Suprapubic skin (tissue), 4 donors: ENCODE measurements around the gene RERE. TPM values are rescaled to one million over a fixed set of nuclear protein-coding genes. Genes with fewer than 3 reads are reported as not detected.

Experiments used
- DNase-seq, 2 donors: peaks; one replicate each; pipeline ENCODE4 v3.0.0-alpha.2; 2019; ENCODE audit warnings: low spot score in 2 of 2
- H3K27ac ChIP-seq: fragments of 200-600 bp; sonication (generic); one replicate; pipeline ENCODE4 v1.5.1; 2019
- H3K27me3 ChIP-seq: fragments of 200-600 bp; sonication (generic); one replicate; pipeline ENCODE4 v1.5.1; 2019
- H3K36me3 ChIP-seq: fragments of 200-600 bp; sonication (generic); one replicate; pipeline ENCODE4 v1.5.1; 2019
- H3K4me1 ChIP-seq: fragments of 200-600 bp; sonication (generic); one replicate; pipeline ENCODE4 v1.5.1; 2019
- H3K4me3 ChIP-seq: fragments of 200-600 bp; sonication (generic); one replicate; pipeline ENCODE4 v1.5.1; 2019; ENCODE audit warnings: mild to moderate bottlenecking
- H3K9me3 ChIP-seq: fragments of 200-600 bp; sonication (generic); one replicate; pipeline ENCODE4 v1.5.1; 2019
- CTCF ChIP-seq, 2 donors: fragments of 200-600 bp in 1 of 2; fragments of 450-650 bp in 1 of 2; sonication (generic) in 1 of 2; IDR thresholded peaks; one replicate each; pipeline ENCODE4 v1.5.1; 2016 to 2019; ENCODE audit warnings: antibody characterized with exemption in 2 of 2, mild to moderate bottlenecking in 1 of 2, moderate library complexity in 1 of 2
- EP300 ChIP-seq: sonication (generic); formaldehyde crosslinking; IDR thresholded peaks from one replicate; pipeline ENCODE4 v1.6.1; 2017; ENCODE audit warnings: antibody characterized with exemption
- POLR2A ChIP-seq, 2 donors: fragments of 450-650 bp; IDR thresholded peaks; one replicate each; pipeline ENCODE4 v1.6.1; 2017; ENCODE audit warnings: antibody characterized with exemption in 2 of 2, mild to moderate bottlenecking in 2 of 2, moderate library complexity in 2 of 2
- POLR2AphosphoS5 ChIP-seq, 3 donors: sonication (generic); formaldehyde crosslinking; IDR thresholded peaks; one replicate each; pipeline ENCODE4 v1.6.1; 2017; ENCODE audit warnings: antibody characterized with exemption in 3 of 3
- WGBS: methylation state at CpG from one replicate; pipeline ENCODE4 v1.1.5; 2018; 5-methylcytosine and 5-hydroxymethylcytosine counted together
- total RNA-seq, 4 donors: library from RNA; depleted of rRNA; stranded (reverse); fragments of >200 nt; gene quantifications; one replicate each; pipeline ENCODE4 v1.1.0, GENCODE V29; 2016

RERE gene
- total RNA-seq, 4 donors from 2014 or later = 43.4 to 113 (median 83.3) TPM

- peak in 1 of 2 donors; percentile 66 for DNase-seq
- peaks cover 99% of the 10 kb centered on the region for H3K36me3 ChIP-seq
- H3K9me3 ChIP-seq = no peaks in the 10 kb centered on the region
Measured at GRCh38 chr1:8358897-8359616, 458.4 kb downstream of the RERE start.

GRCh38 chr1:8358241-8358896 lies 459.1 kb downstream of the RERE start:
- peaks cover 9% of the 10 kb centered on the region for H3K4me1 ChIP-seq
- H3K36me3 ChIP-seq = peaks cover 99% of the 10 kb centered on the region
- TF ChIP-seq CTCF (IDR thresholded peaks at IDR 0.05) (no peak), EP300 (no peak), POLR2A (IDR thresholded peaks at IDR 0.05) (no peak), POLR2AphosphoS5 (IDR thresholded peaks at IDR 0.05) (no peak)
- no peaks in the 10 kb centered on the region for H3K27me3 ChIP-seq
- H3K9me3 ChIP-seq = no peaks in the 10 kb centered on the region
- H3K4me3 ChIP-seq = no peak overlapping the region
- WGBS = 94% methylated on average over 45 of the region's 46 CpGs
- H3K27ac ChIP-seq = no peak overlapping the region
- peak in 1 of 2 donors; percentile 66 for DNase-seq

More at GRCh38 chr1:8358897-8359616, 458.4 kb downstream of the RERE start:
- peaks cover 16% of the 10 kb centered on the region for H3K4me1 ChIP-seq
- TF ChIP-seq CTCF (IDR thresholded peaks at IDR 0.05) = no peak
- TF ChIP-seq POLR2AphosphoS5 (IDR thresholded peaks at IDR 0.05) = no peak
- TF ChIP-seq EP300 = no peak
- no peak for TF ChIP-seq POLR2A (IDR thresholded peaks at IDR 0.05)
- no peak overlapping the region for H3K4me3 ChIP-seq
- H3K27me3 ChIP-seq = no peaks in the 10 kb centered on the region
- no peak overlapping the region for H3K27ac ChIP-seq
- WGBS = 87% methylated on average over 15 of the region's 26 CpGs

GRCh38 chr1:8357329-8358101 lies 459.9 kb downstream of the RERE start:
- H3K27ac ChIP-seq = no peak overlapping the region
- 72% methylated on average over 7 of the region's 14 CpGs for WGBS
- H3K4me1 ChIP-seq = peaks cover 5% of the 10 kb centered on the region
- TF ChIP-seq CTCF (IDR thresholded peaks at IDR 0.05) (no peak), POLR2A (IDR thresholded peaks at IDR 0.05) (no peak), POLR2AphosphoS5 (IDR thresholded peaks at IDR 0.05) (no peak), EP300 (no peak)
- H3K9me3 ChIP-seq = no peaks in the 10 kb centered on the region
- DNase-seq = no peak
- H3K36me3 ChIP-seq = peaks cover 98% of the 10 kb centered on the region
- H3K4me3 ChIP-seq = no peak overlapping the region
- H3K27me3 ChIP-seq = no peaks in the 10 kb centered on the region

DNA sequence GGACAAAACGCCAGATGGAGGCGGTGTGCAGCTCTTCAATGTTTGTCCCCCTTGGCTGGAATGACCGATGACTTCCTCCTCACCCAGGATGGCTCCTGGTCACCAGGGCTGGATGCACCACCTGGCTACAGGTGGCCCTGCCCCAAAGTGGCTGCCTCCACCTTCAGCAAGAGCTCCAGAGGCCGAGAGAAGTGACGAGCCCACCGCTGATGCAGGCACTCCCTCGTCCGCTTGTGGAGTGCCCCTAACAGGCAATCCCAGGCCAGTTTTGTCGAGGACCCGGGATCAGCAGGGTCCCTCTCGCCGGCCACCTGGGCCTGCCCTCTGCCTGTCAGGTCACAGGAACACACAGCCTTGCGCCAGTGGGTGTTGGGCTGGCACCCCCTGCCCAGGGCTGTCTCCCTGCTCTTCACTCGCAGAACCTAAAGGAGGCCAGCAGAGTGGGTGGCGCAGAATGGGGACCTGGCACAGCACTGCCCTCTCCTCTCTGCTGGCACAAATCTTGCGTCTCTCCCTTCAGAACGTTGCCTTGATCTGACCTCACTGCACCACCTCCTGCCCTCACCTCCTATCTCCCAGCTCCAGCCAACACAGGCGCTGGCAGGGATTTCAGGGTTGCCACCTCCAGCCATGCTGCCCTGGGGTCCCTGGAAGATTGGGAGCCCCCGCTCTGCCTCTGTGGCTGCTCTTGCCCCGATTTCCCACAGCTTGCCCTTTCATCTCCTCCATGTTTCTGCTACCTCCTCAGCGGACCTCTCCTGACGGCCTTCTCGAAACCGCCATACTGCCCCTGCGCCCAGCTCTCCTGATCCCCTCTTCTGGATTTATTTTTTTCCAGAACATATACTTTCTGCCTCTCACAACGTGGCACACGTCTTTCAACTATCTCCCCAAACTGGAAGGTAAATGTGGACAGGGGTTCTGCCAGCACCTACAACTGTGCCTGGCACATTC lies 460.9 kb downstream of the RERE start:
- H3K27ac ChIP-seq = no peak overlapping the region
- 90% methylated on average over 24 of the region's 27 CpGs for WGBS
- H3K36me3 ChIP-seq = peaks cover 89% of the 10 kb centered on the region
- H3K4me1 ChIP-seq = peaks cover 14% of the 10 kb centered on the region
- H3K27me3 ChIP-seq = no peaks in the 10 kb centered on the region
- no peak overlapping the region for H3K4me3 ChIP-seq
- DNase-seq = no peak
- no peaks in the 10 kb centered on the region for H3K9me3 ChIP-seq
- TF ChIP-seq CTCF (IDR thresholded peaks at IDR 0.05) = no peak
